NT2/D1 (cell line): Measurements from ENCODE around the gene WNT9B.
"Not testable (repeated sequence)": the region's sequence is repeated elsewhere in the genome, so short reads cannot be mapped to it uniquely, and the experiment has no call there.

Experiments
- DNase-seq: peaks from one replicate; pipeline ENCODE4 v3.0.0-alpha.2; 2011; ENCODE audit warnings: low read depth, low spot score
- H3K27me3 ChIP-seq: 2 replicates; pipeline ENCODE4 v1.6.0; 2011; ENCODE audit warnings: mild to moderate bottlenecking; ENCODE audit not compliant: insufficient read length, insufficient read depth
- H3K36me3 ChIP-seq: 2 replicates; pipeline ENCODE4 v1.6.1; 2011; ENCODE audit warnings: mild to moderate bottlenecking, low read length, mixed read lengths; ENCODE audit not compliant: insufficient read depth, insufficient read length
- H3K4me1 ChIP-seq: 2 replicates; pipeline ENCODE4 v1.5.1; 2011; ENCODE audit not compliant: insufficient read depth, insufficient read length
- H3K4me3 ChIP-seq: 2 replicates; pipeline ENCODE4 v1.5.1; 2011; ENCODE audit warnings: low read depth; ENCODE audit not compliant: insufficient read length
- H3K9ac ChIP-seq: 2 replicates; pipeline ENCODE4 v1.6.0; 2011; ENCODE audit warnings: low read depth; ENCODE audit not compliant: insufficient read length
- H3K9me3 ChIP-seq: 2 replicates; pipeline ENCODE4 v1.5.1; 2011; ENCODE audit warnings: mild to moderate bottlenecking, low read length; ENCODE audit not compliant: insufficient read depth
- SUZ12 ChIP-seq: IDR thresholded peaks from 2 replicates; pipeline ENCODE4 v1.6.1; 2011; ENCODE audit not compliant: insufficient read length, insufficient read depth; ENCODE audit errors: extremely low read depth
- YY1 ChIP-seq: IDR thresholded peaks from 2 replicates; pipeline ENCODE4 v1.6.1; 2011; ENCODE audit not compliant: insufficient read length, insufficient read depth
- ZNF274 ChIP-seq: IDR thresholded peaks from 2 replicates; pipeline ENCODE4 v1.6.1; 2011; ENCODE audit warnings: mild to moderate bottlenecking, low read depth, low read length

The WNT9B gene

GRCh38 chr17:46836500-46836899 is 14.9 kb upstream of the WNT9B start:
- Histone ChIP-seq H3K36me3 (no peaks in the 10 kb centered on the region), H3K9me3 (no peaks in the 10 kb centered on the region), H3K9ac (no peak overlapping the region), H3K4me3 (no peak overlapping the region), H3K27me3 (peaks cover 39% of the 10 kb centered on the region), H3K4me1 (peaks cover 28% of the 10 kb centered on the region)
- TF ChIP-seq SUZ12 (no peak), YY1 (no peak), ZNF274 (no peak)
- no peak for DNase-seq

GRCh38 chr17:46837521-46837920 is 13.9 kb upstream of the WNT9B start:
- H3K36me3 ChIP-seq, result no peaks in the 10 kb centered on the region
- H3K27me3 ChIP-seq, result peaks cover 39% of the 10 kb centered on the region
- peaks cover 24% of the 10 kb centered on the region for H3K4me1 ChIP-seq
- no peak overlapping the region for H3K4me3 ChIP-seq
- H3K9me3 ChIP-seq, result peaks cover 7% of the 10 kb centered on the region
- TF ChIP-seq ZNF274 (no peak), YY1 (no peak), SUZ12 (no peak)
- no peak overlapping the region for H3K9ac ChIP-seq
- DNase-seq, result no peak

- no peak overlapping the region for H3K4me3 ChIP-seq
- peaks cover 23% of the 10 kb centered on the region for H3K27me3 ChIP-seq
- peaks cover 11% of the 10 kb centered on the region for H3K4me1 ChIP-seq
- H3K9ac ChIP-seq, result no peak overlapping the region
- H3K9me3 ChIP-seq, result peaks cover 22% of the 10 kb centered on the region
- no peaks in the 10 kb centered on the region for H3K36me3 ChIP-seq
- TF ChIP-seq SUZ12 (no peak), ZNF274 (no peak), YY1 (no peak)
- DNase-seq, result no peak
These were observed 12.2 kb upstream of the WNT9B start for GRCh38 chr17:46839211-46839610.

GRCh38 chr17:46840596-46840995 is 10.8 kb upstream of the WNT9B start:
- H3K4me1 ChIP-seq, DNase-seq, H3K9ac ChIP-seq, H3K4me3 ChIP-seq, H3K36me3 ChIP-seq: not testable (repeated sequence)
- H3K9me3 ChIP-seq, result peaks cover 22% of the 10 kb centered on the region
- peaks cover 14% of the 10 kb centered on the region for H3K27me3 ChIP-seq

GRCh38 chr17:46841561-46842379 is 9.6 kb upstream of the WNT9B start:
- peak overlapping the region; percentile 35 for H3K4me3 ChIP-seq
- no peaks in the 10 kb centered on the region for H3K36me3 ChIP-seq
- peaks cover 22% of the 10 kb centered on the region for H3K9me3 ChIP-seq
- peaks cover 19% of the 10 kb centered on the region for H3K27me3 ChIP-seq
- no peak for DNase-seq
- peaks cover 4% of the 10 kb centered on the region for H3K4me1 ChIP-seq
- no peak for TF ChIP-seq SUZ12
- TF ChIP-seq ZNF274, result no peak
- TF ChIP-seq YY1, result no peak
- peak overlapping the region; percentile 58 for H3K9ac ChIP-seq

GRCh38 chr17:46842835-46843234 is 8.5 kb upstream of the WNT9B start:
- Histone ChIP-seq H3K27me3 (peaks cover 29% of the 10 kb centered on the region), H3K4me1 (peaks cover 4% of the 10 kb centered on the region), H3K36me3 (no peaks in the 10 kb centered on the region), H3K9me3 (peaks cover 22% of the 10 kb centered on the region), H3K9ac (no peak overlapping the region), H3K4me3 (no peak overlapping the region)
- TF ChIP-seq ZNF274 (no peak), YY1 (no peak), SUZ12 (no peak)
- DNase-seq, result no peak

GRCh38 chr17:46847204-46848191 is 3.9 kb upstream of the WNT9B start:
- H3K4me1 ChIP-seq, result peaks cover 4% of the 10 kb centered on the region
- TF ChIP-seq YY1 (no peak), SUZ12 (no peak), ZNF274 (no peak)
- no peak for DNase-seq
- H3K27me3 ChIP-seq, result peaks cover 58% of the 10 kb centered on the region
- no peaks in the 10 kb centered on the region for H3K36me3 ChIP-seq
- no peak overlapping the region for H3K4me3 ChIP-seq
- no peak overlapping the region for H3K9ac ChIP-seq
- peaks cover 15% of the 10 kb centered on the region for H3K9me3 ChIP-seq
